ENCODE measurements around the gene TSR1.

The TSR1 gene

GRCh38 chr17:2336215-2336851, at the start of gene TSR1:
Gene TSR1 (minus strand): TSS chr17:2336457. CDS start chr17:2336427, 30 bp downstream.
- Mint-ChIP-seq H3K4me3 (peak within 1 kb of the TSS; percentile 96), H3K27me3 (ENCODE audit: low read depth) (no peaks in the 10 kb centered on the region), H3K36me3 (ENCODE audit: low read depth) (peaks cover 2% of the 10 kb centered on the region), H3K9me3 (no peaks in the 10 kb centered on the region), H3K27ac (peak within 1 kb of the TSS; percentile 92), H3K4me1 (ENCODE audit: low read depth) (peaks cover 20% of the 10 kb centered on the region)
- DNase-seq (ENCODE audit: low spot score), result peak; percentile 90

GRCh38 chr17:2385240-2386210, 49.3 kb upstream of the TSR1 start:
- Mint-ChIP-seq H3K27me3 (ENCODE audit: low read depth) (no peaks in the 10 kb centered on the region), H3K4me1 (ENCODE audit: low read depth) (peaks cover 8% of the 10 kb centered on the region), H3K36me3 (ENCODE audit: low read depth) (peaks cover 14% of the 10 kb centered on the region), H3K27ac (no peak overlapping the region), H3K9me3 (no peaks in the 10 kb centered on the region), H3K4me3 (no peak overlapping the region)
- no peak for DNase-seq (ENCODE audit: low spot score)

- H3K4me1 Mint-ChIP-seq (ENCODE audit: low read depth), result peaks cover 7% of the 10 kb centered on the region
- H3K27ac Mint-ChIP-seq, result no peak overlapping the region
- H3K4me3 Mint-ChIP-seq, result no peak overlapping the region
- H3K9me3 Mint-ChIP-seq, result no peaks in the 10 kb centered on the region
- H3K27me3 Mint-ChIP-seq (ENCODE audit: low read depth), result no peaks in the 10 kb centered on the region
- no peak for DNase-seq (ENCODE audit: low spot score)
- H3K36me3 Mint-ChIP-seq (ENCODE audit: low read depth), result peaks cover 14% of the 10 kb centered on the region
Measured at GRCh38 chr17:2384439-2385127, 48.3 kb upstream of the TSR1 start.

- Mint-ChIP-seq H3K27me3 (ENCODE audit: low read depth) (no peaks in the 10 kb centered on the region), H3K4me3 (no peak overlapping the region), H3K27ac (no peak overlapping the region), H3K9me3 (no peaks in the 10 kb centered on the region), H3K4me1 (ENCODE audit: low read depth) (peaks cover under 1% of the 10 kb centered on the region), H3K36me3 (ENCODE audit: low read depth) (peaks cover 11% of the 10 kb centered on the region)
- DNase-seq (ENCODE audit: low spot score), result no peak
Measured at GRCh38 chr17:2383628-2384167, 47.4 kb upstream of the TSR1 start.

- Mint-ChIP-seq H3K4me1 (ENCODE audit: low read depth) (no peaks in the 10 kb centered on the region), H3K4me3 (no peak overlapping the region), H3K27ac (no peak overlapping the region), H3K27me3 (ENCODE audit: low read depth) (no peaks in the 10 kb centered on the region), H3K9me3 (no peaks in the 10 kb centered on the region), H3K36me3 (ENCODE audit: low read depth) (peaks cover 5% of the 10 kb centered on the region)
- DNase-seq (ENCODE audit: low spot score), result no peak
Measured at GRCh38 chr17:2380950-2381649, 44.8 kb upstream of the TSR1 start.

GRCh38 chr17:2380226-2380922, 44.1 kb upstream of the TSR1 start:
- no peaks in the 10 kb centered on the region for H3K27me3 Mint-ChIP-seq (ENCODE audit: low read depth)
- no peak for DNase-seq (ENCODE audit: low spot score)
- H3K4me3 Mint-ChIP-seq, result no peak overlapping the region
- H3K36me3 Mint-ChIP-seq (ENCODE audit: low read depth), result peaks cover 5% of the 10 kb centered on the region
- H3K27ac Mint-ChIP-seq, result no peak overlapping the region
- H3K9me3 Mint-ChIP-seq, result no peaks in the 10 kb centered on the region
- no peaks in the 10 kb centered on the region for H3K4me1 Mint-ChIP-seq (ENCODE audit: low read depth)

GRCh38 chr17:2379489-2380225, 43.4 kb upstream of the TSR1 start:
- no peak overlapping the region for H3K4me3 Mint-ChIP-seq
- no peak overlapping the region for H3K27ac Mint-ChIP-seq
- H3K9me3 Mint-ChIP-seq, result no peaks in the 10 kb centered on the region
- H3K27me3 Mint-ChIP-seq (ENCODE audit: low read depth), result no peaks in the 10 kb centered on the region
- H3K4me1 Mint-ChIP-seq (ENCODE audit: low read depth), result no peaks in the 10 kb centered on the region
- DNase-seq (ENCODE audit: low spot score), result no peak
- peaks cover 5% of the 10 kb centered on the region for H3K36me3 Mint-ChIP-seq (ENCODE audit: low read depth)

GRCh38 chr17:2378905-2379304, 42.6 kb upstream of the TSR1 start:
- Mint-ChIP-seq H3K27me3 (ENCODE audit: low read depth) (no peaks in the 10 kb centered on the region), H3K4me1 (ENCODE audit: low read depth) (no peaks in the 10 kb centered on the region), H3K9me3 (no peaks in the 10 kb centered on the region), H3K36me3 (ENCODE audit: low read depth) (peaks cover 5% of the 10 kb centered on the region), H3K4me3 (no peak overlapping the region), H3K27ac (no peak overlapping the region)
- no peak for DNase-seq (ENCODE audit: low spot score)

GRCh38 chr17:2377659-2378058, 41.4 kb upstream of the TSR1 start:
- Mint-ChIP-seq H3K4me3 (no peak overlapping the region), H3K36me3 (ENCODE audit: low read depth) (peaks cover 5% of the 10 kb centered on the region), H3K9me3 (no peaks in the 10 kb centered on the region), H3K27ac (no peak overlapping the region), H3K4me1 (ENCODE audit: low read depth) (no peaks in the 10 kb centered on the region), H3K27me3 (ENCODE audit: low read depth) (no peaks in the 10 kb centered on the region)
- no peak for DNase-seq (ENCODE audit: low spot score)

- no peaks in the 10 kb centered on the region for H3K4me1 Mint-ChIP-seq (ENCODE audit: low read depth)
- H3K27ac Mint-ChIP-seq, result no peak overlapping the region
- DNase-seq (ENCODE audit: low spot score), result no peak
- H3K27me3 Mint-ChIP-seq (ENCODE audit: low read depth), result no peaks in the 10 kb centered on the region
- peaks cover 5% of the 10 kb centered on the region for H3K36me3 Mint-ChIP-seq (ENCODE audit: low read depth)
- no peak overlapping the region for H3K4me3 Mint-ChIP-seq
- H3K9me3 Mint-ChIP-seq, result no peaks in the 10 kb centered on the region
Measured at GRCh38 chr17:2376107-2376506, 39.9 kb upstream of the TSR1 start.

- peaks cover 3% of the 10 kb centered on the region for H3K36me3 Mint-ChIP-seq (ENCODE audit: low read depth)
- no peaks in the 10 kb centered on the region for H3K9me3 Mint-ChIP-seq
- no peak overlapping the region for H3K27ac Mint-ChIP-seq
- no peak overlapping the region for H3K4me3 Mint-ChIP-seq
- H3K4me1 Mint-ChIP-seq (ENCODE audit: low read depth), result no peaks in the 10 kb centered on the region
- H3K27me3 Mint-ChIP-seq (ENCODE audit: low read depth), result no peaks in the 10 kb centered on the region
- no peak for DNase-seq (ENCODE audit: low spot score)
Measured at GRCh38 chr17:2375406-2375805, 39.1 kb upstream of the TSR1 start.

- no peaks in the 10 kb centered on the region for H3K27me3 Mint-ChIP-seq (ENCODE audit: low read depth)
- no peak overlapping the region for H3K27ac Mint-ChIP-seq
- peaks cover 3% of the 10 kb centered on the region for H3K36me3 Mint-ChIP-seq (ENCODE audit: low read depth)
- H3K4me3 Mint-ChIP-seq, result no peak overlapping the region
- no peaks in the 10 kb centered on the region for H3K9me3 Mint-ChIP-seq
- H3K4me1 Mint-ChIP-seq (ENCODE audit: low read depth), result no peaks in the 10 kb centered on the region
- DNase-seq (ENCODE audit: low spot score), result no peak
Measured at GRCh38 chr17:2374549-2375285, 38.5 kb upstream of the TSR1 start.

Measured in T-helper 2 cell treated with Interferon-gamma antibody and Interleukin-4, amounts not matched to agents 5 μg/mL and 100 μg/mL, for 36 hours (primary cell).